HEK293 (cell line): ENCODE data around the gene FCN3.

ENCODE experiments used
- CTCF ChIP-seq: fragments of 450-650 bp; formaldehyde crosslinking; IDR thresholded peaks from 2 replicates; pipeline ENCODE4 v1.5.1; 2016; ENCODE audit warnings: missing biosample characterization, missing genetic modification characterization
- GLIS1 ChIP-seq: fragments of 450-650 bp; formaldehyde crosslinking; IDR thresholded peaks from 2 replicates; pipeline ENCODE4 v1.5.1; 2016; ENCODE audit warnings: missing biosample characterization, missing genetic modification characterization
- KLF10 ChIP-seq: fragments of 450-650 bp; IDR thresholded peaks from 2 replicates; pipeline ENCODE4 v1.5.1; 2018; ENCODE audit warnings: missing biosample characterization, mild to moderate bottlenecking, missing genetic modification characterization
- PRDM10 ChIP-seq: fragments of 450-650 bp; formaldehyde crosslinking; IDR thresholded peaks from 2 replicates; pipeline ENCODE4 v1.5.1; 2016; ENCODE audit warnings: missing biosample characterization, missing genetic modification characterization
- ZIC2 ChIP-seq: fragments of 450-650 bp; formaldehyde crosslinking; IDR thresholded peaks from 2 replicates; pipeline ENCODE4 v1.5.1; 2016; ENCODE audit warnings: missing biosample characterization, missing genetic modification characterization
- ZNF248 ChIP-seq: fragments of 450-650 bp; formaldehyde crosslinking; IDR thresholded peaks from 2 replicates; pipeline ENCODE4 v1.5.1; 2017; ENCODE audit warnings: missing biosample characterization, missing genetic modification characterization
- ZNF513 ChIP-seq: fragments of 450-650 bp; IDR thresholded peaks from 2 replicates; pipeline ENCODE4 v1.5.1; 2018; ENCODE audit warnings: missing biosample characterization, missing genetic modification characterization

GRCh38 chr1:27363766-27364695 lies 10.6 kb downstream of the FCN3 start:
- TF ChIP-seq ZNF513 (no peak), CTCF (tag by site-specific recombination) (no peak), ZIC2 (tag by site-specific recombination) (no peak), ZNF248 (tag by site-specific recombination) (no peak), GLIS1 (tag by site-specific recombination) (no peak), PRDM10 (tag by site-specific recombination) (no peak), KLF10 (tag by site-specific recombination) (no peak)
